ENCODE measurements around the gene CSAG2.

Gene CSAG2

GRCh38 chrX:152658302-152658701 is 50.8 kb downstream of the CSAG2 start:
- no peak for DNase-seq

Measured in CD4-positive, alpha-beta T cell treated with Interleukin-4 for 1 hour (primary cell).